Keratinocyte (primary cell): ENCODE measurements around the gene TACC3. TPM values are rescaled to one million over a fixed set of nuclear protein-coding genes. Genes with fewer than 3 reads are reported as not detected.

ENCODE experiments used
- DNase-seq: peaks from one replicate; pipeline ENCODE4 v3.0.0-alpha.2; 2011; ENCODE audit warnings: low read depth, missing footprints, low spot score
- FAIRE-seq: peaks from 2 replicates; lab custom pipeline; 2011; peaks lifted over from hg19 to GRCh38; lab: Jason Lieb, UNC
- H2AFZ ChIP-seq: 2 replicates; pipeline ENCODE4 v1.6.0; 2012; ENCODE audit warnings: low read length, control low read depth, inconsistent platforms; ENCODE audit not compliant: control insufficient read depth
- H3K27ac ChIP-seq: 2 replicates; pipeline ENCODE4 v1.5.1; 2011; ENCODE audit warnings: low read length; ENCODE audit not compliant: control insufficient read depth, insufficient read depth
- H3K27me3 ChIP-seq: 3 replicates; pipeline ENCODE4 v1.6.0; 2011; ENCODE audit warnings: low read length; ENCODE audit not compliant: control insufficient read depth, insufficient read depth; ENCODE audit errors: extremely low read depth
- H3K36me3 ChIP-seq, 2 experiments: 2 replicates in 1 of 2; 3 replicates in 1 of 2; pipeline ENCODE4 v1.5.1; 2011; ENCODE audit warnings: low read length in 2 of 2, mild to moderate bottlenecking in 1 of 2; ENCODE audit not compliant: control insufficient read depth in 2 of 2, insufficient read depth in 2 of 2; ENCODE audit errors: extremely low read depth in 1 of 2
- H3K4me1 ChIP-seq: 3 replicates; pipeline ENCODE4 v1.5.1; 2011; ENCODE audit warnings: low read length; ENCODE audit not compliant: control insufficient read depth, insufficient read depth; ENCODE audit errors: extremely low read depth
- H3K4me2 ChIP-seq: 3 replicates; pipeline ENCODE4 v1.6.0; 2011; ENCODE audit warnings: low read depth, low read length; ENCODE audit not compliant: control insufficient read depth, insufficient read depth; ENCODE audit errors: extremely low read depth
- H3K4me3 ChIP-seq, 3 experiments: fragments of 200-600 bp in 1 of 3; sonication (generic) in 1 of 3; 2 replicates in 2 of 3; 3 replicates in 1 of 3; pipeline ENCODE4 v1.5.1; 2011 to 2016; ENCODE audit warnings: low read length in 3 of 3, mild to moderate bottlenecking in 3 of 3, control low read depth in 2 of 3, inconsistent platforms in 1 of 3, low read depth in 1 of 3, mixed read lengths in 1 of 3, mixed run types in 1 of 3, moderate library complexity in 1 of 3; ENCODE audit not compliant: control insufficient read depth in 2 of 3, insufficient read depth in 2 of 3; ENCODE audit errors: extremely low read depth in 1 of 3
- H3K79me2 ChIP-seq: 2 replicates; pipeline ENCODE4 v1.6.0; 2012; ENCODE audit warnings: low read length; ENCODE audit not compliant: control insufficient read depth, insufficient read depth
- H3K9ac ChIP-seq: 3 replicates; pipeline ENCODE4 v1.6.0; 2011; ENCODE audit warnings: low read length; ENCODE audit not compliant: control insufficient read depth, insufficient read depth; ENCODE audit errors: extremely low read depth
- H3K9me1 ChIP-seq: 3 replicates; pipeline ENCODE4 v1.6.0; 2011; ENCODE audit warnings: low read length; ENCODE audit not compliant: control insufficient read depth, insufficient read depth; ENCODE audit errors: extremely low read depth
- H3K9me3 ChIP-seq: 2 replicates; pipeline ENCODE4 v1.5.1; 2012; ENCODE audit warnings: low read depth, low read length; ENCODE audit not compliant: control insufficient read depth
- H4K20me1 ChIP-seq: 3 replicates; pipeline ENCODE4 v1.6.0; 2011; ENCODE audit warnings: low read length; ENCODE audit not compliant: control insufficient read depth, insufficient read depth; ENCODE audit errors: extremely low read depth
- CTCF ChIP-seq, 3 experiments: IDR thresholded peaks in 1 of 3; conservative IDR thresholded peaks in 1 of 3; optimal IDR thresholded peaks in 1 of 3; 2 replicates in 2 of 3; 3 replicates in 1 of 3; pipeline versions ENCODE3 to v1.5.1; 2011; ENCODE audit warnings: low read length in 3 of 3, mild to moderate bottlenecking in 3 of 3, moderate library complexity in 2 of 3, control low read depth in 1 of 3, inconsistent platforms in 1 of 3; ENCODE audit not compliant: insufficient read depth in 2 of 3; ENCODE audit errors: extremely low read depth in 1 of 3
- EZH2 ChIP-seq: IDR thresholded peaks from one replicate; pipeline ENCODE4 v1.6.1; 2012; ENCODE audit warnings: inconsistent platforms, mild to moderate bottlenecking, low read length, moderate library complexity
- dilution Hi-C: fragments of 300-500 bp; cut with MboI; formaldehyde crosslinking; loops from one replicate; pipeline ENCODE4 v1.7.0; 2020; ENCODE audit warnings: low sequenced_read_pairs; ENCODE audit not compliant: extremely low pct_ligation_motif_present
- polyA plus RNA-seq, 5 experiments: library from polyadenylated mRNA; depleted of rRNA in 3 of 5; stranded (reverse) in 3 of 5; stranded (forward) in 1 of 5; unstranded in 1 of 5; fragments of >200 nt; gene quantifications; 1 replicate in 1 of 5; 2 replicates in 3 of 5; 3 replicates in 1 of 5; pipeline versions ENCODE4 v1.2.1 to v1.2.3, GENCODE V29; 2011 to 2012; ENCODE audit warnings: missing spikeins in 2 of 5, low read depth in 1 of 5, low replicate concordance in 1 of 5

TACC3 gene
- polyA plus RNA-seq, 1 donor (not counting 4 experiments of a cell fraction or from before 2014, with no cell fraction given): 19.1 TPM

DNA sequence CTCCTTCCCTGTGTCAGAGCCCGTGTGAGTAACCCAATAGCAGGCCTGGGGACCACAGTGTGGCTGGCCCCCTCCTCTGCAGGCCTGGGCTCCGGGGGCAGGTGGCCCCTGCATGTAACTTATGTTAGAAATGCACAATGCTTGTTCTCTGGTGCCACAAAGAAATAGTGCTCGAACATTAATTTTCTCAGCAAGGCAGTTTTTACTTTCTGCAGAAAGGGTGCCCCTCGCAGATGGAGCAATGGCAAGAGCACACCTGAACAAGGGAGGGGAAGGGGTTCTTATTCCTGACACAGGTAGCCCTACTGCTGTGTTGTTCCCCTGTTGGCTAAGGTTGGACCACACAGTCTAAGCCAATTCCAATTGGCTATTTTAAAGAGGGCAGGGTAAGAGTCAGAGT lies 17.1 kb downstream of the TACC3 start:
- peaks cover 17% of the 10 kb centered on the region for H3K9me3 ChIP-seq
- H3K27ac ChIP-seq: no peak overlapping the region
- FAIRE-seq (no peak), DNase-seq (no peak)
- H3K4me1 ChIP-seq: no peaks in the 10 kb centered on the region
- H3K79me2 ChIP-seq: peaks cover 1% of the 10 kb centered on the region
- no peak overlapping the region for H2AFZ ChIP-seq
- TF ChIP-seq CTCF (optimal IDR thresholded peaks at IDR 0.05 in 1 of 3, IDR thresholded peaks at IDR 0.05 in 1 of 3, conservative IDR thresholded peaks at IDR 0.05 in 1 of 3; ENCODE audit: extremely low read depth in 1 of 3, insufficient read depth in 2 of 3, low read length in 3 of 3) (no peak), EZH2 (no peak)
- no peak overlapping the region for H3K9ac ChIP-seq
- no peaks in the 10 kb centered on the region for H4K20me1 ChIP-seq
- no peak overlapping the region for H3K4me3 ChIP-seq
- no peak overlapping the region for H3K4me2 ChIP-seq
- H3K9me1 ChIP-seq: no peaks in the 10 kb centered on the region
- dilution Hi-C loops: no loop called here
- no peaks in the 10 kb centered on the region for H3K27me3 ChIP-seq
- H3K36me3 ChIP-seq: peaks cover 19 to 57% of the 10 kb centered on the region in 2 experiments

- peaks cover 19 to 51% of the 10 kb centered on the region in 2 experiments for H3K36me3 ChIP-seq
- dilution Hi-C loops: no loop called here
- H3K9me3 ChIP-seq: peaks cover 17% of the 10 kb centered on the region
- H3K4me1 ChIP-seq: no peaks in the 10 kb centered on the region
- no peaks in the 10 kb centered on the region for H4K20me1 ChIP-seq
- H3K27ac ChIP-seq: no peak overlapping the region
- no peak overlapping the region for H3K4me2 ChIP-seq
- H3K4me3 ChIP-seq: no peak overlapping the region
- FAIRE-seq: no peak
- H3K9me1 ChIP-seq: no peaks in the 10 kb centered on the region
- no peak for DNase-seq
- no peak overlapping the region for H3K9ac ChIP-seq
- TF ChIP-seq CTCF (optimal IDR thresholded peaks at IDR 0.05 in 1 of 3, IDR thresholded peaks at IDR 0.05 in 1 of 3, conservative IDR thresholded peaks at IDR 0.05 in 1 of 3; ENCODE audit: extremely low read depth in 1 of 3, insufficient read depth in 2 of 3, low read length in 3 of 3) (no peak), EZH2 (no peak)
- H2AFZ ChIP-seq: no peak overlapping the region
- H3K27me3 ChIP-seq: no peaks in the 10 kb centered on the region
- no peaks in the 10 kb centered on the region for H3K79me2 ChIP-seq
Measured at GRCh38 chr4:1739358-1739757, 18.0 kb downstream of the TACC3 start.
